HG02970 (cell line): ENCODE results near the gene HIVEP3.

Experiments used
- ATAC-seq: cut with Tn5 transposase; IDR thresholded peaks from one replicate; pipeline ENCODE4 v1.9.1; 2021; ENCODE audit warnings: mild to moderate bottlenecking, moderate library complexity, moderate number of reproducible peaks; ENCODE audit not compliant: unreplicated experiment, low FRiP score

HIVEP3 gene

GRCh38 chr1:41739061-41739955, 179.4 kb downstream of the HIVEP3 start:
- peak; percentile 53 for ATAC-seq

- ATAC-seq: no peak
Observed at GRCh38 chr1:41738475-41738874, 180.2 kb downstream of the HIVEP3 start.

GRCh38 chr1:41738006-41738405, 180.7 kb downstream of the HIVEP3 start:
- no peak for ATAC-seq

- no peak for ATAC-seq
Observed at GRCh38 chr1:41735631-41736260, 183.0 kb downstream of the HIVEP3 start.

- no peak for ATAC-seq
Observed at GRCh38 chr1:41735139-41735538, 183.6 kb downstream of the HIVEP3 start.

GRCh38 chr1:41734201-41734970, 184.3 kb downstream of the HIVEP3 start:
- ATAC-seq: no peak

- no peak for ATAC-seq
Observed at GRCh38 chr1:41733725-41734124, 185.0 kb downstream of the HIVEP3 start.

- no peak for ATAC-seq
Observed at GRCh38 chr1:41733021-41733420, 185.7 kb downstream of the HIVEP3 start.

GRCh38 chr1:41731516-41732030, 187.1 kb downstream of the HIVEP3 start:
- no peak for ATAC-seq

- no peak for ATAC-seq
Observed at GRCh38 chr1:41730806-41731205, 187.9 kb downstream of the HIVEP3 start.

GRCh38 chr1:41728403-41729202, 190.1 kb downstream of the HIVEP3 start:
- ATAC-seq: peak; percentile 81

GRCh38 chr1:41727749-41728115, 191.0 kb downstream of the HIVEP3 start:
- no peak for ATAC-seq

- peak; percentile 36 for ATAC-seq
Observed at GRCh38 chr1:41726899-41727748, 191.6 kb downstream of the HIVEP3 start.

- no peak for ATAC-seq
Observed at GRCh38 chr1:41726292-41726691, 192.4 kb downstream of the HIVEP3 start.

GRCh38 chr1:41724926-41725325, 193.8 kb downstream of the HIVEP3 start:
- ATAC-seq: no peak

GRCh38 chr1:41724248-41724647, 194.5 kb downstream of the HIVEP3 start:
- ATAC-seq: no peak

- ATAC-seq: no peak
Observed at GRCh38 chr1:41723786-41724185, 194.9 kb downstream of the HIVEP3 start.

- ATAC-seq: no peak
Observed at GRCh38 chr1:41722184-41722583, 196.5 kb downstream of the HIVEP3 start.

- no peak for ATAC-seq
Observed at GRCh38 chr1:41720861-41721410, 197.8 kb downstream of the HIVEP3 start.
